Caco-2 (cell line): ENCODE results near the gene LUZP4. TPM values are rescaled to one million over a fixed set of nuclear protein-coding genes. Genes with fewer than 3 reads are reported as not detected.
A peak's percentile ranks its signal among the peaks of the same experiment; 100 is the strongest.

Experiments
- BruUV-seq: library from RNA; stranded (reverse); fragments of 400-500 nt; replicated peaks from 2 replicates; lab custom pipeline; 2021; lab: Mats Ljungman, UMichigan
- CTCF ChIA-PET: fragments of 300-600 bp; sonication (Branson Sonifier 250); formaldehyde crosslinking; loops from one replicate; lab custom pipeline; 2022; ENCODE audit warnings: antibody characterized with exemption; lab: Charles Lee
- POLR2A ChIA-PET: fragments of 300-600 bp; sonication (Branson Sonifier 250); formaldehyde crosslinking; loops from one replicate; lab custom pipeline; 2022; ENCODE audit warnings: antibody characterized with exemption; lab: Charles Lee
- DNase-seq, 2 experiments: peaks; one replicate each; pipeline versions ENCODE4 v3.0.0 to v3.0.0-alpha.2; 2020 to 2022
- H3K27me3 ChIP-seq: replicated peaks from 2 replicates; pipeline ENCODE4 v1.6.0; 2011; ENCODE audit warnings: low read length; ENCODE audit not compliant: control insufficient read depth, insufficient read depth
- H3K36me3 ChIP-seq: 2 replicates; pipeline ENCODE4 v1.5.1; 2011; ENCODE audit warnings: low read length; ENCODE audit not compliant: control insufficient read depth, insufficient read depth
- H3K4me1 ChIP-seq: fragments of 250-450 bp; sonication (Bioruptor Pico); 2 replicates; pipeline ENCODE4 v1.5.1; 2020; ENCODE audit warnings: mild to moderate bottlenecking
- H3K4me3 ChIP-seq: 2 replicates; pipeline ENCODE4 v1.5.1; 2011; ENCODE audit warnings: low read depth, mild to moderate bottlenecking, control low read depth, low read length
- H3K9me3 ChIP-seq: fragments of 250-450 bp; sonication (Bioruptor Pico); 2 replicates; pipeline ENCODE4 v1.5.1; 2020; ENCODE audit warnings: mild to moderate bottlenecking, moderate library complexity
- H3K27ac Mint-ChIP-seq: one replicate; pipeline ENCODE4 v1.8.0; 2022; ENCODE audit warnings: mixed read lengths; ENCODE audit not compliant: unreplicated experiment
- H3K27me3 Mint-ChIP-seq: one replicate; pipeline ENCODE4 v1.8.0; 2022; ENCODE audit warnings: mixed read lengths; ENCODE audit not compliant: insufficient read depth, unreplicated experiment
- H3K36me3 Mint-ChIP-seq: one replicate; pipeline ENCODE4 v1.8.0; 2022; ENCODE audit warnings: mild to moderate bottlenecking, mixed read lengths; ENCODE audit not compliant: insufficient read depth, unreplicated experiment
- H3K4me1 Mint-ChIP-seq: one replicate; pipeline ENCODE4 v1.8.0; 2022; ENCODE audit warnings: low read depth, mixed read lengths; ENCODE audit not compliant: unreplicated experiment
- H3K4me3 Mint-ChIP-seq: one replicate; pipeline ENCODE4 v1.8.0; 2022; ENCODE audit warnings: mild to moderate bottlenecking, moderate library complexity, mixed read lengths; ENCODE audit not compliant: unreplicated experiment
- H3K9me3 Mint-ChIP-seq: one replicate; pipeline ENCODE4 v1.8.0; 2022; ENCODE audit warnings: mixed read lengths; ENCODE audit not compliant: unreplicated experiment
- intact Hi-C: fragments of 100-400 bp; cut with micrococcal nuclease; formaldehyde crosslinking; loops from one replicate; pipeline ENCODE4 v1.10.0; 2022; ENCODE audit not compliant: unreplicated experiment
- total RNA-seq: library from RNA; stranded (reverse); gene quantifications from 2 replicates; pipeline ENCODE4 v1.2.3, GENCODE V29; 2022
- TF ChIP-seq, protein P1 (sequence below), 2 experiments: fragments of 200-600 bp in 1 of 2; IDR thresholded peaks; 1 replicate in 1 of 2; 2 replicates in 1 of 2; pipeline versions ENCODE4 v1.5.1 to v1.8.0; 2011 to 2022; ENCODE audit warnings: antibody characterized with exemption in 1 of 2, control low read depth in 1 of 2, inconsistent platforms in 1 of 2, low read depth in 1 of 2, low read length in 1 of 2, mild to moderate bottlenecking in 1 of 2, moderate library complexity in 1 of 2; ENCODE audit not compliant: insufficient read depth in 1 of 2, severe bottlenecking in 1 of 2, unreplicated experiment in 1 of 2

Gene LUZP4
- total RNA-seq, 1 experiment from 2014 or later: not detected

DNA sequence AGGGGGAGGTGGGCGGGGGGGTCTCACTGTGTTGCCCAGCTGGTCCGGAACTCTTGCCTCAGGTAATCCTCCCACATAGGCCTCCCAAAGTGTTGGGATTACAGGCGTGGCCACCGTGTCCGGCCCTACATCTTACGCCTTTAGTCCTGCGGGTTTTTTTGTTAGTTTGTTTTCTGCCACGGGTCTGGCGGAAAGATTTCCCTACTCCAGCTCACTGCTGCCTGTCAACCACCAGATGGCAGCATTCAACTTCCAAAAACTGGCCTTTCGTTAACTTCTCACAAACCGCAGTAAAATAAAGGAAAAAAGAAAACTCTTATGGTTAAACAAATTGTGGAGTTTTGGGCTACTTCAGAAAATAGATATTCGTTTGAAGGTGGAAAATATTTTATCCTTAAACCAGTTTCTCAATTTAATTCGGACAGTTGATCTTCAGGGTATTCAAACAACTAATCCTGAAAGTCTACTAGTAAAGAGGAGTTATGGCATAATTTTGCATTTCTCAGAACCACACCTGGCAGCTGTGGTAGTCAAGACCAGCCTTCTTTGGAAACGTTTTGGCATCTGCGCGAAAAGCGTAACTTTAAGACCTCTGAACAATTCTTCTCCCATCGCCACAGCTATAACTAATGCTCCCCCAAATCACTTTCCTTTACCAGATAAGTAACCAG lies 41.1 kb downstream of the LUZP4 start:
- POLR2A ChIA-PET: no interaction called here
- Mint-ChIP-seq H3K27ac (no peak overlapping the region), H3K9me3 (no peaks in the 10 kb centered on the region), H3K36me3 (no peaks in the 10 kb centered on the region), H3K27me3 (no peaks in the 10 kb centered on the region), H3K4me3 (peak overlapping the region; percentile 53), H3K4me1 (peaks cover 6% of the 10 kb centered on the region)
- TF ChIP-seq, protein P1, sequence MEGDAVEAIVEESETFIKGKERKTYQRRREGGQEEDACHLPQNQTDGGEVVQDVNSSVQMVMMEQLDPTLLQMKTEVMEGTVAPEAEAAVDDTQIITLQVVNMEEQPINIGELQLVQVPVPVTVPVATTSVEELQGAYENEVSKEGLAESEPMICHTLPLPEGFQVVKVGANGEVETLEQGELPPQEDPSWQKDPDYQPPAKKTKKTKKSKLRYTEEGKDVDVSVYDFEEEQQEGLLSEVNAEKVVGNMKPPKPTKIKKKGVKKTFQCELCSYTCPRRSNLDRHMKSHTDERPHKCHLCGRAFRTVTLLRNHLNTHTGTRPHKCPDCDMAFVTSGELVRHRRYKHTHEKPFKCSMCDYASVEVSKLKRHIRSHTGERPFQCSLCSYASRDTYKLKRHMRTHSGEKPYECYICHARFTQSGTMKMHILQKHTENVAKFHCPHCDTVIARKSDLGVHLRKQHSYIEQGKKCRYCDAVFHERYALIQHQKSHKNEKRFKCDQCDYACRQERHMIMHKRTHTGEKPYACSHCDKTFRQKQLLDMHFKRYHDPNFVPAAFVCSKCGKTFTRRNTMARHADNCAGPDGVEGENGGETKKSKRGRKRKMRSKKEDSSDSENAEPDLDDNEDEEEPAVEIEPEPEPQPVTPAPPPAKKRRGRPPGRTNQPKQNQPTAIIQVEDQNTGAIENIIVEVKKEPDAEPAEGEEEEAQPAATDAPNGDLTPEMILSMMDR (IDR thresholded peaks at IDR 0.05; ENCODE audit: insufficient read depth in 1 of 2, low read depth in 1 of 2, low read length in 1 of 2, severe bottlenecking in 1 of 2, unreplicated experiment in 1 of 2): peak; percentile 65 to 68
- DNase-seq: peak; percentile 43 to 50
- Histone ChIP-seq H3K27me3 (no peaks in the 10 kb centered on the region), H3K36me3 (no peaks in the 10 kb centered on the region), H3K4me3 (0 out of 2 replicates have a peak overlapping the region, but pooled peaks have one; percentile 15), H3K4me1 (no peaks in the 10 kb centered on the region), H3K9me3 (no peaks in the 10 kb centered on the region)
- CTCF ChIA-PET: interaction anchor here (0.6 to 1.0 kb wide), 3 partner anchors 48 to 991 kb away, joined by 3 to 6 read pairs (median 5); no protein-coding TSS in a partner anchor
- intact Hi-C loops: loop anchor here (1.0 to 5.0 kb wide), 6 partner anchors 14 to 617 kb away; no protein-coding TSS in a partner anchor
- no TSS peak for BruUV-seq

DNA sequence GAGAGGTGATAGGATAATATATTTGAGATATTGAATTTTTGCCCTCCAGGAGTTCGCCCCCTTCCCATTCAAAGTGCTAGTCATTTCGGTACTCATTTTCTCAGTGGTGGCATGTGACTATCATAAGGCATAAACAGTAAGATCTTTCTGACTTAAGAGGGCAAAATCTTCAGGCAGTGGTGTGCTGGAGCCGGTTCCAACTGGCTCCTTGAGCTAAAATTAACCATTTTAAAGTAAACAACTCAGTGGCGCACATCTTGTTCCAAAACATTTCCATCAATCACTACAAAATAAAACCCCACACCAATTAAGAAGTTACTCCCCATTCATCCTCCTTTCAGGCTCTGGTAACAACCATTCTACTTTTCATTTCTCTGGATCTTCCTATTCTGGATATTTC lies 43.3 kb downstream of the LUZP4 start:
- no peaks in the 10 kb centered on the region for H3K9me3 Mint-ChIP-seq
- BruUV-seq: no TSS peak
- H3K4me1 ChIP-seq: no peaks in the 10 kb centered on the region
- H3K27me3 ChIP-seq: no peaks in the 10 kb centered on the region
- peaks cover 6% of the 10 kb centered on the region for H3K4me1 Mint-ChIP-seq
- no peak overlapping the region for H3K4me3 ChIP-seq
- no peaks in the 10 kb centered on the region for H3K27me3 Mint-ChIP-seq
- no peak overlapping the region for H3K4me3 Mint-ChIP-seq
- ChIA-PET CTCF (no interaction called here), POLR2A (no interaction called here)
- TF ChIP-seq, protein P1 (IDR thresholded peaks at IDR 0.05; ENCODE audit: insufficient read depth in 1 of 2, low read depth in 1 of 2, low read length in 1 of 2, severe bottlenecking in 1 of 2, unreplicated experiment in 1 of 2): no peak
- no peak for DNase-seq
- intact Hi-C loops: loop anchor here (5.0 kb wide), 1 partner anchor 614 kb away; no protein-coding TSS in a partner anchor
- H3K36me3 Mint-ChIP-seq: no peaks in the 10 kb centered on the region
- no peaks in the 10 kb centered on the region for H3K36me3 ChIP-seq
- no peak overlapping the region for H3K27ac Mint-ChIP-seq
- no peaks in the 10 kb centered on the region for H3K9me3 ChIP-seq

DNA sequence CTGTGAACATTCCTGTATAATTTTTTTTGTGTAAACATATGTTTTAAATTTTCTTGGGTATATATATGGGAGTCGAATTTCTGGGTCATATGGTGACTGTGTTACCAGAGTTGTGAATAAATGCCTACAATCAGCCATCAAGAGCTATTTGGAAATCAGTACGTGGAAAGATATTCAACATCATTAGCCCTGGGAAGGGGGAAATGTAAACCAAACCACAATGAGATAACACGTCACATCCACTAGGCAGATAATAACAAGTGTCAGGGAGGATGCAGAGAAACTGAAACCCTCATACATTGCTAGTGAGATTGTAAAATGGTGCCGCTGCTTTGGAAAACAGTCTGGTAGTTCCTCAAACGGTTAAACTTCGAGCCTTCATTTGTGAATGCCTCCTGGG lies 43.9 kb downstream of the LUZP4 start:
- intact Hi-C loops: loop anchor here (5.0 kb wide), 1 partner anchor 614 kb away; no protein-coding TSS in a partner anchor
- peaks cover 2% of the 10 kb centered on the region for H3K4me1 Mint-ChIP-seq
- no peaks in the 10 kb centered on the region for H3K9me3 Mint-ChIP-seq
- Histone ChIP-seq H3K4me3 (no peak overlapping the region), H3K4me1 (no peaks in the 10 kb centered on the region), H3K27me3 (no peaks in the 10 kb centered on the region), H3K9me3 (no peaks in the 10 kb centered on the region), H3K36me3 (no peaks in the 10 kb centered on the region)
- no TSS peak for BruUV-seq
- TF ChIP-seq, protein P1 (IDR thresholded peaks at IDR 0.05; ENCODE audit: insufficient read depth in 1 of 2, low read depth in 1 of 2, low read length in 1 of 2, severe bottlenecking in 1 of 2, unreplicated experiment in 1 of 2): no peak
- ChIA-PET CTCF (no interaction called here), POLR2A (no interaction called here)
- no peaks in the 10 kb centered on the region for H3K27me3 Mint-ChIP-seq
- no peak overlapping the region for H3K27ac Mint-ChIP-seq
- H3K36me3 Mint-ChIP-seq: no peaks in the 10 kb centered on the region
- DNase-seq: no peak
- no peak overlapping the region for H3K4me3 Mint-ChIP-seq
